GM12878 (cell line): Measurements from ENCODE around the gene POU6F2. TPM values are rescaled to one million over a fixed set of nuclear protein-coding genes. Genes with fewer than 3 reads are reported as not detected.

Experiments
- ATAC-seq: fragments of 200-7000 bp; cut with Tn5 transposase; 3 replicates; pipeline ENCODE4 v1.9.1; 2020; ENCODE audit warnings: mild to moderate bottlenecking, moderate library complexity
- BruUV-seq: library from RNA; stranded (reverse); fragments of 400-500 nt; replicated peaks from 2 replicates; lab custom pipeline; 2021; lab: Mats Ljungman, UMichigan
- CTCF ChIA-PET: fragments of 300-600 bp; sonication (Branson Sonifier 250); formaldehyde crosslinking; extraction: SDS; loops from one replicate; lab custom pipeline; 2021; ENCODE audit warnings: inconsistent platforms; lab: Yijun Ruan, JAX
- POLR2A ChIA-PET: fragments of 350-600 bp; formaldehyde crosslinking; extraction: SDS; loops from one replicate; lab custom pipeline; 2021; ENCODE audit warnings: inconsistent platforms; lab: Charles Lee
- RAD21 ChIA-PET: fragments of 300-600 bp; sonication (Branson Sonifier 250); formaldehyde crosslinking; loops from one replicate; lab custom pipeline; 2023; ENCODE audit warnings: antibody characterized with exemption; ENCODE audit not compliant: unreplicated experiment; lab: Charles Lee
- SMC1A ChIA-PET: fragments of 300-600 bp; sonication (Branson Sonifier 250); formaldehyde crosslinking; loops from one replicate; lab custom pipeline; 2023; ENCODE audit not compliant: unreplicated experiment, uncharacterized antibody; lab: Charles Lee
- DNase-seq: peaks from one replicate; pipeline ENCODE4 v3.0.0-alpha.2; 2011; ENCODE audit warnings: low read depth, low spot score
- FAIRE-seq: peaks from 3 replicates; lab custom pipeline; 2011; peaks lifted over from hg19 to GRCh38; lab: Jason Lieb, UNC
- H2AFZ ChIP-seq: 2 replicates; pipeline ENCODE4 v1.6.0; 2011; ENCODE audit warnings: low read depth, low read length, control low read depth; ENCODE audit not compliant: control insufficient read depth
- H3K27ac ChIP-seq: 2 replicates; pipeline ENCODE4 v1.5.1; 2011; ENCODE audit warnings: control low read depth; ENCODE audit not compliant: control insufficient read depth, insufficient read depth
- H3K27me3 ChIP-seq, 2 experiments: replicated peaks in 1 of 2; 2 replicates each; pipeline versions ENCODE4 v1.6.0 to v1.6.1; 2011; ENCODE audit warnings: low read length in 1 of 2; ENCODE audit not compliant: control insufficient read depth in 2 of 2, insufficient read depth in 2 of 2
- H3K36me3 ChIP-seq, 2 experiments: 2 replicates each; pipeline ENCODE4 v1.5.1; 2011; ENCODE audit warnings: low read length in 1 of 2; ENCODE audit not compliant: control insufficient read depth in 2 of 2, insufficient read depth in 2 of 2
- H3K4me1 ChIP-seq: 2 replicates; pipeline ENCODE4 v1.6.1; 2011; ENCODE audit warnings: mild to moderate bottlenecking, low read length, moderate library complexity, mixed read lengths; ENCODE audit not compliant: control insufficient read depth, insufficient read depth
- H3K4me2 ChIP-seq: 2 replicates; pipeline ENCODE4 v1.6.0; 2011; ENCODE audit warnings: control low read depth; ENCODE audit not compliant: control insufficient read depth, insufficient read depth
- H3K4me3 ChIP-seq: fragments of 200-600 bp; sonication (generic); 2 replicates; pipeline ENCODE4 v1.5.1; 2016
- H3K79me2 ChIP-seq: 2 replicates; pipeline ENCODE4 v1.6.0; 2011; ENCODE audit warnings: low read length; ENCODE audit not compliant: control insufficient read depth, insufficient read depth
- H3K9ac ChIP-seq: 2 replicates; pipeline ENCODE4 v1.8.0; 2011; ENCODE audit warnings: low read length, control low read depth, mixed read lengths; ENCODE audit not compliant: control insufficient read depth, insufficient read depth
- H3K9me3 ChIP-seq: replicated peaks from 3 replicates; pipeline ENCODE4 v1.5.1; 2011; ENCODE audit warnings: mild to moderate bottlenecking, low read length; ENCODE audit not compliant: control insufficient read depth, insufficient read depth
- H4K20me1 ChIP-seq: 2 replicates; pipeline ENCODE4 v1.6.0; 2011; ENCODE audit not compliant: control insufficient read depth, insufficient read depth
- CTCF ChIP-seq, 3 experiments: IDR thresholded peaks in 2 of 3; conservative IDR thresholded peaks in 1 of 3; 2 replicates each; pipeline ENCODE4 v1.5.1; 2011; ENCODE audit warnings: low read depth in 3 of 3, low read length in 3 of 3, mild to moderate bottlenecking in 3 of 3, control low read depth in 2 of 3, moderate library complexity in 2 of 3, inconsistent platforms in 1 of 3, mixed read lengths in 1 of 3; ENCODE audit not compliant: control insufficient read depth in 2 of 3, insufficient read depth in 1 of 3; ENCODE audit errors: extremely low read depth in 1 of 3
- E2F8 ChIP-seq: fragments of 450-650 bp; IDR thresholded peaks from 2 replicates; pipeline ENCODE4 v1.6.1; 2018; ENCODE audit warnings: mild to moderate bottlenecking, low read depth, moderate library complexity; ENCODE audit not compliant: partially characterized antibody
- HDGF ChIP-seq: fragments of 450-650 bp; IDR thresholded peaks from 2 replicates; pipeline ENCODE4 v1.6.1; 2016; ENCODE audit warnings: antibody characterized with exemption
- IKZF2 ChIP-seq, 2 experiments: fragments of 450-650 bp; IDR thresholded peaks; 2 replicates each; pipeline ENCODE4 v1.6.1; 2017; ENCODE audit warnings: mild to moderate bottlenecking in 2 of 2, moderate library complexity in 2 of 2
- LARP7 ChIP-seq: fragments of 450-650 bp; IDR thresholded peaks from 2 replicates; pipeline ENCODE4 v1.6.1; 2017; ENCODE audit warnings: mild to moderate bottlenecking
- NFYB ChIP-seq: IDR thresholded peaks from 2 replicates; pipeline ENCODE4 v1.6.1; 2011; ENCODE audit warnings: low read depth, mild to moderate bottlenecking, low read length, improper control_type of control experiment, moderate library complexity; ENCODE audit not compliant: insufficient read depth
- POLR2AphosphoS2 ChIP-seq: IDR thresholded peaks from 2 replicates; pipeline ENCODE4 v1.6.1; 2011; ENCODE audit warnings: low read depth, mild to moderate bottlenecking, low read length, improper control_type of control experiment, moderate library complexity
- RAD21 ChIP-seq: IDR thresholded peaks from 2 replicates; pipeline ENCODE4 v1.6.1; 2011; ENCODE audit warnings: mild to moderate bottlenecking, low read depth, low read length, moderate library complexity; ENCODE audit not compliant: insufficient read depth
- RELA ChIP-seq: fragments of 450-650 bp; IDR thresholded peaks from 2 replicates; pipeline ENCODE4 v1.8.0; 2014; ENCODE audit warnings: borderline replicate concordance; ENCODE audit not compliant: partially characterized antibody
- ZNF207 ChIP-seq: fragments of 450-650 bp; IDR thresholded peaks from 2 replicates; pipeline ENCODE4 v1.6.1; 2014; ENCODE audit warnings: antibody characterized with exemption, mild to moderate bottlenecking, borderline replicate concordance
- WGBS: methylation state at CpG from one replicate; pipeline ENCODE4 v1.1.6; 2016; ENCODE audit warnings: low lambda C conversion rate; ENCODE audit not compliant: insufficient replicate concordance, insufficient coverage; ENCODE audit errors: missing lambda C conversion rate; 5-methylcytosine and 5-hydroxymethylcytosine counted together
- in situ Hi-C: fragments of 300-500 bp; cut with MboI; formaldehyde crosslinking; loops from 9 replicates; pipeline ENCODE4 v1.14.3; 2018; ENCODE audit warnings: mixed read lengths
- intact Hi-C: fragments of 100-400 bp; cut with micrococcal nuclease; formaldehyde crosslinking; loops from one replicate; pipeline ENCODE4 v1.14.2; 2022; ENCODE audit not compliant: unreplicated experiment
- polyA plus RNA-seq, 11 experiments: library from polyadenylated mRNA; depleted of rRNA in 4 of 11; unstranded in 6 of 11; stranded (reverse) in 5 of 11; fragments of >200 nt; fragmentation: Nextera tagmentation in 4 of 11; fragmentation: Illumina TruSeq in 1 of 11; extraction: Ambion mirVana in 4 of 11; extraction: Trizol in 1 of 11; gene quantifications; 1 replicate in 1 of 11; 2 replicates in 10 of 11; pipeline versions ENCODE4 v1.2.1 to v1.2.3, GENCODE V29; 2011 to 2016; ENCODE audit warnings: inconsistent platforms in 2 of 11, missing spikeins in 2 of 11, low read depth in 1 of 11
- total RNA-seq, 4 experiments: library from RNA; depleted of rRNA in 3 of 4; stranded (reverse); fragments of >200 nt in 3 of 4; fragmentation: Illumina TruSeq in 1 of 4; extraction: Trizol in 1 of 4; gene quantifications; 2 replicates each; pipeline versions ENCODE4 v1.2.1 to v1.2.3, GENCODE V29; 2013 to 2021
- TF ChIP-seq, protein P1 (sequence below): fragments of 450-650 bp; IDR thresholded peaks from 2 replicates; pipeline ENCODE4 v1.6.1; 2017; ENCODE audit warnings: borderline replicate concordance
- TF ChIP-seq, protein P2 (sequence below): fragments of 450-650 bp; IDR thresholded peaks from 2 replicates; pipeline ENCODE4 v1.6.1; 2017; ENCODE audit warnings: mild to moderate bottlenecking

The POU6F2 gene
- total and polyA plus RNA-seq, 10 of the 15 experiments (the other 5 are each of a cell fraction or from before 2014, with no cell fraction given), result 0.10 TPM; not detected in 9

DNA sequence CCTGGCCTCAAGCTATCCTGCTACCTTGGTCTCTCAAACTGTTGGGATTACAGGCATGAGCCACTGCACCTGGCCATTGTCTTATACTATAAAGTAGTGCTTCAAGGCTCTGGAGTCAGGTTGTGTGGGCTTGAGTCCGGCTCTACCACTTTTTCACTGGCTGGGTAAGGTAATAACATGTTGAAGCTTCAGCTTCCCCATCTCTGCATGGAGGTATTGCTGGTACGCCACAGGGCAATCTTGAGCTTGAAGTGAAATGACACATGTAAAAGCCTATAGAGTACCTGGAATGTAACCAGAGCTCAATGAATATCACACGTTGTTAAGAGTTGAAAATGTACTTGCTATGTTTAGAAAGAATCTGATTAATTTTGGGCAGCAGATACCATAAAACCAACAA is 120.8 kb downstream of the POU6F2 start:
- Histone ChIP-seq H3K36me3 (no peaks in the 10 kb centered on the region), H2AFZ (no peak overlapping the region), H3K27ac (no peak overlapping the region), H3K4me2 (no peak overlapping the region), H3K4me3 (no peak overlapping the region), H4K20me1 (no peaks in the 10 kb centered on the region), H3K79me2 (no peaks in the 10 kb centered on the region), H3K9me3 (no peaks in the 10 kb centered on the region), H3K4me1 (no peaks in the 10 kb centered on the region), H3K9ac (no peak overlapping the region), H3K27me3 (no peaks in the 10 kb centered on the region)
- 41% methylated on average over 3 of the region's 3 CpGs for WGBS
- ChIA-PET SMC1A (no interaction called here), CTCF (no interaction called here), RAD21 (no interaction called here), POLR2A (no interaction called here)
- intact Hi-C loops, result no loop called here
- in situ Hi-C loops, result no loop called here
- no peak for FAIRE-seq
- no peak for DNase-seq
- BruUV-seq, result no TSS peak
- ATAC-seq, result no peak
- TF ChIP-seq NFYB (no peak), RAD21 (no peak), CTCF (IDR thresholded peaks at IDR 0.05 in 2 of 3, conservative IDR thresholded peaks at IDR 0.05 in 1 of 3; ENCODE audit: control insufficient read depth in 2 of 3, extremely low read depth in 1 of 3, insufficient read depth in 1 of 3, low read depth in 3 of 3, low read length in 3 of 3) (no peak), IKZF2 (IDR thresholded peaks at IDR 0.05) (no peak), E2F8 (no peak), LARP7 (no peak), HDGF (no peak), ZNF207 (no peak), POLR2AphosphoS2 (no peak), RELA (no peak)
- TF ChIP-seq, protein P1, sequence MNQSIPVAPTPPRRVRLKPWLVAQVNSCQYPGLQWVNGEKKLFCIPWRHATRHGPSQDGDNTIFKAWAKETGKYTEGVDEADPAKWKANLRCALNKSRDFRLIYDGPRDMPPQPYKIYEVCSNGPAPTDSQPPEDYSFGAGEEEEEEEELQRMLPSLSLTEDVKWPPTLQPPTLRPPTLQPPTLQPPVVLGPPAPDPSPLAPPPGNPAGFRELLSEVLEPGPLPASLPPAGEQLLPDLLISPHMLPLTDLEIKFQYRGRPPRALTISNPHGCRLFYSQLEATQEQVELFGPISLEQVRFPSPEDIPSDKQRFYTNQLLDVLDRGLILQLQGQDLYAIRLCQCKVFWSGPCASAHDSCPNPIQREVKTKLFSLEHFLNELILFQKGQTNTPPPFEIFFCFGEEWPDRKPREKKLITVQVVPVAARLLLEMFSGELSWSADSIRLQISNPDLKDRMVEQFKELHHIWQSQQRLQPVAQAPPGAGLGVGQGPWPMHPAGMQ, result no peak
- TF ChIP-seq, protein P2, sequence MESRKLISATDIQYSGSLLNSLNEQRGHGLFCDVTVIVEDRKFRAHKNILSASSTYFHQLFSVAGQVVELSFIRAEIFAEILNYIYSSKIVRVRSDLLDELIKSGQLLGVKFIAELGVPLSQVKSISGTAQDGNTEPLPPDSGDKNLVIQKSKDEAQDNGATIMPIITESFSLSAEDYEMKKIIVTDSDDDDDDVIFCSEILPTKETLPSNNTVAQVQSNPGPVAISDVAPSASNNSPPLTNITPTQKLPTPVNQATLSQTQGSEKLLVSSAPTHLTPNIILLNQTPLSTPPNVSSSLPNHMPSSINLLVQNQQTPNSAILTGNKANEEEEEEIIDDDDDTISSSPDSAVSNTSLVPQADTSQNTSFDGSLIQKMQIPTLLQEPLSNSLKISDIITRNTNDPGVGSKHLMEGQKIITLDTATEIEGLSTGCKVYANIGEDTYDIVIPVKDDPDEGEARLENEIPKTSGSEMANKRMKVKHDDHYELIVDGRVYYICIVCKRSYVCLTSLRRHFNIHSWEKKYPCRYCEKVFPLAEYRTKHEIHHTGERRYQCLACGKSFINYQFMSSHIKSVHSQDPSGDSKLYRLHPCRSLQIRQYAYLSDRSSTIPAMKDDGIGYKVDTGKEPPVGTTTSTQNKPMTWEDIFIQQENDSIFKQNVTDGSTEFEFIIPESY, result no peak
